Fibroblast of pulmonary artery (primary cell): Measurements from ENCODE around the gene TSR2.
"Not testable (repeated sequence)": the region's sequence is repeated elsewhere in the genome, so short reads cannot be mapped to it uniquely, and the experiment has no call there.

Source experiments
- DNase-seq: peaks from one replicate; pipeline ENCODE4 v3.0.0-alpha.2; 2010; ENCODE audit warnings: low read depth
- H3K4me3 ChIP-seq: replicated peaks from 2 replicates; pipeline ENCODE4 v1.5.1; 2011; ENCODE audit warnings: low read depth, mild to moderate bottlenecking, control low read depth, low read length, moderate library complexity
- CTCF ChIP-seq: IDR thresholded peaks from 2 replicates; pipeline ENCODE4 v1.5.1; 2011; ENCODE audit warnings: mild to moderate bottlenecking, control low read depth, low read length, inconsistent platforms; ENCODE audit errors: missing control alignments

The TSR2 gene

GRCh38 chrX:54470054-54470760 lies 30.0 kb downstream of the TSR2 start:
- DNase-seq, result no peak
- TF ChIP-seq CTCF, result no peak

GRCh38 chrX:54473993-54474859 lies 34.0 kb downstream of the TSR2 start:
- DNase-seq, result no peak
- no peak for TF ChIP-seq CTCF
- H3K4me3 ChIP-seq, result no peak overlapping the region

More at GRCh38 chrX:54470054-54470760, 30.0 kb downstream of the TSR2 start:
- H3K4me3 ChIP-seq, result no peak overlapping the region

- DNase-seq, result no peak
- no peak for TF ChIP-seq CTCF
- no peak overlapping the region for H3K4me3 ChIP-seq
Measured at GRCh38 chrX:54479136-54480111, 39.2 kb downstream of the TSR2 start.

GRCh38 chrX:54482839-54483593 lies 42.8 kb downstream of the TSR2 start:
- no peak for TF ChIP-seq CTCF
- no peak overlapping the region for H3K4me3 ChIP-seq
- no peak for DNase-seq

GRCh38 chrX:54483946-54484345 lies 43.7 kb downstream of the TSR2 start:
- no peak overlapping the region for H3K4me3 ChIP-seq
- no peak for DNase-seq
- no peak for TF ChIP-seq CTCF

GRCh38 chrX:54484666-54485065 lies 44.5 kb downstream of the TSR2 start:
- no peak for TF ChIP-seq CTCF
- DNase-seq, result no peak
- H3K4me3 ChIP-seq, result no peak overlapping the region

GRCh38 chrX:54489819-54490218 lies 49.6 kb downstream of the TSR2 start:
- not testable (repeated sequence) for H3K4me3 ChIP-seq, DNase-seq
